ENCODE data around the gene IKZF4. TPM values are rescaled to one million over a fixed set of nuclear protein-coding genes. Genes with fewer than 3 reads are reported as not detected.

Gene IKZF4
- total RNA-seq, 1 experiment from 2014 or later = 13.9 TPM

DNA sequence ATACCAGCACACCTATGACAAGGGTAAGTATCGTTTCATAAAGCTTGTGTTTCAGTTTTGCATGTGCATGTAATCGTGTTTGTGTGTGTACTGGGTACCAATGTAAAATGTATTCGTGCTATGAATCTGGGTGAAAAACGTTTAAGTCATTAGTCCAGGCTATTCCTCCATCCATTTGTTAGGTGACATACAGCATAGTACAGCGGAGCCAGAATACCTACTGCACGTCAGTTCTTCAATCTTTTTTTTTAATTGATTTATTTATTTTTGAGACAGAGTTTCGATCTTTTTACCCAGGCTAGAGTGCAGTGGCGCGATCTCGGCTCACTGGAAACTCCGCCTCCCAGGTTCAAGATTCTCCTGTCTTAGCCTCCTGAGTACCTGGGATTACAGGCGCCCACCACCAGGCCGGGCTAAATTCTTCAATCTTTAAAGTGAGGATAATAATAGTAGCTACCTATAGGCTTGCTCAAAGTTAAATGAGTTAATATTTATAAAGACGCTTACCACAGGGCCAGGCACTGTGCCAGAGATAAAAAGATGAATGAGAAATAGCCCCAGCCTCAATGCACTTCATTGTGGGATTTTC, 20.2 kb downstream of the IKZF4 start:
- Histone ChIP-seq H4K91ac (ENCODE audit: insufficient read length, low read depth, low read length) (no peak overlapping the region), H3K18ac (ENCODE audit: insufficient read length, low read depth, low read length) (no peak overlapping the region), H3K4me2 (ENCODE audit: insufficient read depth, insufficient read length, low read length) (peak overlapping the region; percentile 66), H3K9me3 (ENCODE audit: control insufficient read depth, low read depth, low read length) (no peaks in the 10 kb centered on the region), H3K4ac (ENCODE audit: low read depth, low read length) (no peak overlapping the region), H3K56ac (ENCODE audit: insufficient read length, low read depth, low read length) (no peak overlapping the region), H2BK12ac (ENCODE audit: insufficient read length, low read depth, low read length) (no peak overlapping the region), H2AK5ac (ENCODE audit: insufficient read length, low read length) (no peak overlapping the region), H2AFZ (ENCODE audit: low read length) (no peak overlapping the region), H4K20me1 (ENCODE audit: control insufficient read depth, insufficient read depth, insufficient read length) (peaks cover 3% of the 10 kb centered on the region), H3T11ph (ENCODE audit: low read length) (no peak overlapping the region), H3K23ac (ENCODE audit: insufficient read length, low read depth, low read length) (no peak overlapping the region), H3K23me2 (ENCODE audit: insufficient read length, low read depth, low read length, poor library complexity, severe bottlenecking) (no peaks in the 10 kb centered on the region), H2BK15ac (ENCODE audit: low read depth, low read length) (no peak overlapping the region), H4K5ac (ENCODE audit: insufficient read length, low read depth, low read length) (no peak overlapping the region), H2BK120ac (ENCODE audit: low read depth, low read length, poor library complexity, severe bottlenecking) (no peak overlapping the region), H3K79me2 (ENCODE audit: insufficient read depth, low read length) (peaks cover 11% of the 10 kb centered on the region; the same call in 1 of the 2 replicates), H2BK20ac (ENCODE audit: low read depth, low read length, poor library complexity, severe bottlenecking) (no peak overlapping the region), H3K79me1 (ENCODE audit: insufficient read depth, low read depth, low read length, poor library complexity, severe bottlenecking) (no peaks in the 10 kb centered on the region), H4K8ac (replicated peaks; ENCODE audit: insufficient read length, low read depth, low read length) (no peak overlapping the region), H2BK5ac (ENCODE audit: insufficient read length, low read length) (no peak overlapping the region), H3K9ac (ENCODE audit: extremely low read depth, insufficient read length, low read length) (peak overlapping the region; percentile 67), H3K4me1 (ENCODE audit: insufficient read depth, low read length) (no peaks in the 10 kb centered on the region; the same call in 1 of the 2 replicates), H3K27me3 (ENCODE audit: insufficient read depth, low read length) (no peaks in the 10 kb centered on the region), H3K14ac (ENCODE audit: insufficient read depth, low read length) (no peak overlapping the region), H3K27ac (ENCODE audit: insufficient read length, low read depth, low read length) (peak overlapping the region; percentile 48)
- H3K9me3 Mint-ChIP-seq = peaks cover 0 to 3% of the 10 kb centered on the region in 2 experiments; a peak in 1 of 5 replicates
- H3K27ac Mint-ChIP-seq = peak overlapping the region; percentile 94 to 99 (median 96)
- H3K36me3 Mint-ChIP-seq (ENCODE audit: insufficient read depth in 1 of 3, low read depth in 3 of 3) = peaks cover 23 to 43% (median 38%) of the 10 kb centered on the region in 3 experiments
- WGBS (ENCODE audit: extremely low coverage, insufficient read length, low lambda C conversion rate) = no CpG with 5 or more reads among the region's 14 CpGs
- H3K27me3 Mint-ChIP-seq (ENCODE audit: low read depth) = no peaks in the 10 kb centered on the region
- peak overlapping the region; percentile 98 for H3K4me3 Mint-ChIP-seq
- peak; percentile 68 for DNase-seq
- TF ChIP-seq, protein P1, sequence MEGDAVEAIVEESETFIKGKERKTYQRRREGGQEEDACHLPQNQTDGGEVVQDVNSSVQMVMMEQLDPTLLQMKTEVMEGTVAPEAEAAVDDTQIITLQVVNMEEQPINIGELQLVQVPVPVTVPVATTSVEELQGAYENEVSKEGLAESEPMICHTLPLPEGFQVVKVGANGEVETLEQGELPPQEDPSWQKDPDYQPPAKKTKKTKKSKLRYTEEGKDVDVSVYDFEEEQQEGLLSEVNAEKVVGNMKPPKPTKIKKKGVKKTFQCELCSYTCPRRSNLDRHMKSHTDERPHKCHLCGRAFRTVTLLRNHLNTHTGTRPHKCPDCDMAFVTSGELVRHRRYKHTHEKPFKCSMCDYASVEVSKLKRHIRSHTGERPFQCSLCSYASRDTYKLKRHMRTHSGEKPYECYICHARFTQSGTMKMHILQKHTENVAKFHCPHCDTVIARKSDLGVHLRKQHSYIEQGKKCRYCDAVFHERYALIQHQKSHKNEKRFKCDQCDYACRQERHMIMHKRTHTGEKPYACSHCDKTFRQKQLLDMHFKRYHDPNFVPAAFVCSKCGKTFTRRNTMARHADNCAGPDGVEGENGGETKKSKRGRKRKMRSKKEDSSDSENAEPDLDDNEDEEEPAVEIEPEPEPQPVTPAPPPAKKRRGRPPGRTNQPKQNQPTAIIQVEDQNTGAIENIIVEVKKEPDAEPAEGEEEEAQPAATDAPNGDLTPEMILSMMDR (conservative IDR thresholded peaks at IDR 0.05) = no peak
- H3K4me1 Mint-ChIP-seq = peaks cover 22 to 28% of the 10 kb centered on the region in 2 experiments
